RWPE2 (cell line): ENCODE data around the gene FFAR1.

Source experiments
- ATAC-seq: fragments of 200-7000 bp; cut with Tn5 transposase; 3 replicates; pipeline ENCODE4 v1.9.1; 2021; ENCODE audit warnings: low read depth
- DNase-seq: peaks from one replicate; pipeline ENCODE4 v3.0.0-alpha.2; 2020; ENCODE audit warnings: low spot score
- H3K27ac ChIP-seq: fragments of 450-650 bp; 2 replicates; pipeline ENCODE4 v1.5.1; 2017; ENCODE audit warnings: mild to moderate bottlenecking; ENCODE audit not compliant: poor library complexity, severe bottlenecking
- H3K27me3 ChIP-seq: fragments of 250-450 bp; sonication (Bioruptor Pico); 2 replicates; pipeline ENCODE4 v1.5.1; 2021; ENCODE audit warnings: mild to moderate bottlenecking, moderate library complexity; ENCODE audit not compliant: insufficient read depth, poor library complexity, severe bottlenecking
- H3K36me3 ChIP-seq: fragments of 250-450 bp; sonication (Bioruptor Pico); 2 replicates; pipeline ENCODE4 v1.5.1; 2020; ENCODE audit warnings: low read depth, mild to moderate bottlenecking, moderate library complexity
- H3K4me1 ChIP-seq: fragments of 250-450 bp; sonication (Bioruptor Pico); 2 replicates; pipeline ENCODE4 v1.5.1; 2021; ENCODE audit warnings: mild to moderate bottlenecking, moderate library complexity; ENCODE audit not compliant: insufficient read depth, poor library complexity, severe bottlenecking
- H3K4me3 ChIP-seq: fragments of 250-450 bp; sonication (Bioruptor Pico); 2 replicates; pipeline ENCODE4 v1.5.1; 2021; ENCODE audit warnings: mild to moderate bottlenecking, moderate library complexity; ENCODE audit not compliant: severe bottlenecking
- H3K9me3 ChIP-seq: fragments of 250-450 bp; sonication (Bioruptor Pico); 2 replicates; pipeline ENCODE4 v1.5.1; 2021; ENCODE audit warnings: mild to moderate bottlenecking, moderate library complexity; ENCODE audit not compliant: severe bottlenecking
- TF ChIP-seq, protein P1 (sequence below): fragments of 450-650 bp; IDR thresholded peaks from one replicate; pipeline ENCODE4 v1.5.1; 2017; ENCODE audit warnings: mild to moderate bottlenecking, moderate library complexity; ENCODE audit not compliant: poor library complexity, severe bottlenecking

Gene FFAR1

GRCh38 chr19:35300339-35300649 is 47.4 kb upstream of the FFAR1 start:
- no peaks in the 10 kb centered on the region for H3K4me1 ChIP-seq
- no peak overlapping the region for H3K4me3 ChIP-seq
- TF ChIP-seq, protein P1, sequence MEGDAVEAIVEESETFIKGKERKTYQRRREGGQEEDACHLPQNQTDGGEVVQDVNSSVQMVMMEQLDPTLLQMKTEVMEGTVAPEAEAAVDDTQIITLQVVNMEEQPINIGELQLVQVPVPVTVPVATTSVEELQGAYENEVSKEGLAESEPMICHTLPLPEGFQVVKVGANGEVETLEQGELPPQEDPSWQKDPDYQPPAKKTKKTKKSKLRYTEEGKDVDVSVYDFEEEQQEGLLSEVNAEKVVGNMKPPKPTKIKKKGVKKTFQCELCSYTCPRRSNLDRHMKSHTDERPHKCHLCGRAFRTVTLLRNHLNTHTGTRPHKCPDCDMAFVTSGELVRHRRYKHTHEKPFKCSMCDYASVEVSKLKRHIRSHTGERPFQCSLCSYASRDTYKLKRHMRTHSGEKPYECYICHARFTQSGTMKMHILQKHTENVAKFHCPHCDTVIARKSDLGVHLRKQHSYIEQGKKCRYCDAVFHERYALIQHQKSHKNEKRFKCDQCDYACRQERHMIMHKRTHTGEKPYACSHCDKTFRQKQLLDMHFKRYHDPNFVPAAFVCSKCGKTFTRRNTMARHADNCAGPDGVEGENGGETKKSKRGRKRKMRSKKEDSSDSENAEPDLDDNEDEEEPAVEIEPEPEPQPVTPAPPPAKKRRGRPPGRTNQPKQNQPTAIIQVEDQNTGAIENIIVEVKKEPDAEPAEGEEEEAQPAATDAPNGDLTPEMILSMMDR = no peak
- H3K9me3 ChIP-seq = no peaks in the 10 kb centered on the region
- no peak overlapping the region for H3K27ac ChIP-seq
- no peaks in the 10 kb centered on the region for H3K36me3 ChIP-seq
- ATAC-seq (no peak), DNase-seq (no peak)
- H3K27me3 ChIP-seq = no peaks in the 10 kb centered on the region

DNA sequence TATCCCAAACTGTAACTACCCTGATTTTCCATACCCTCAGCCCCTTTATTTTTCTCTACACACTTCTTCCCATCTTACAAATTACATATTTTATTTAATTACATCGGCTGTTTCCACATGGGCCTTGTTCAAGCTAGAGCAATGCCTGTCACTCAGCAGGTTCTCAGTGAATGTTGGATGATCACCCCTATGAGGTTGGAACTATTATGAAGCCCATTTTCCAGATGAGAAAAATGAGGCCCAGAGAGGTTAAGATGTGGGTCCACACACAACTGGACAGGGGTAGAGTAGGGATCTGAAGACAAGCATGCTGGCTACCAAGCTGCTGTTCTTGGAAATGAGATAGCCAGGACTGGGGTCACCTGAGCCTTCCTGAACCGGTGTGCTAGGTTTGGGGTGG is 45.7 kb upstream of the FFAR1 start:
- H3K4me3 ChIP-seq = no peak overlapping the region
- no peaks in the 10 kb centered on the region for H3K4me1 ChIP-seq
- no peaks in the 10 kb centered on the region for H3K9me3 ChIP-seq
- H3K27ac ChIP-seq = no peak overlapping the region
- TF ChIP-seq, protein P1 = no peak
- no peak for ATAC-seq
- no peak for DNase-seq
- H3K27me3 ChIP-seq = no peaks in the 10 kb centered on the region
- H3K36me3 ChIP-seq = no peaks in the 10 kb centered on the region

- H3K36me3 ChIP-seq = no peaks in the 10 kb centered on the region
- H3K4me3 ChIP-seq = no peak overlapping the region
- no peaks in the 10 kb centered on the region for H3K9me3 ChIP-seq
- no peaks in the 10 kb centered on the region for H3K27me3 ChIP-seq
- no peak overlapping the region for H3K27ac ChIP-seq
- no peaks in the 10 kb centered on the region for H3K4me1 ChIP-seq
- TF ChIP-seq, protein P1 = no peak
- ATAC-seq = no peak
- DNase-seq = no peak
Observed at GRCh38 chr19:35302446-35302845, 45.3 kb upstream of the FFAR1 start.

DNA sequence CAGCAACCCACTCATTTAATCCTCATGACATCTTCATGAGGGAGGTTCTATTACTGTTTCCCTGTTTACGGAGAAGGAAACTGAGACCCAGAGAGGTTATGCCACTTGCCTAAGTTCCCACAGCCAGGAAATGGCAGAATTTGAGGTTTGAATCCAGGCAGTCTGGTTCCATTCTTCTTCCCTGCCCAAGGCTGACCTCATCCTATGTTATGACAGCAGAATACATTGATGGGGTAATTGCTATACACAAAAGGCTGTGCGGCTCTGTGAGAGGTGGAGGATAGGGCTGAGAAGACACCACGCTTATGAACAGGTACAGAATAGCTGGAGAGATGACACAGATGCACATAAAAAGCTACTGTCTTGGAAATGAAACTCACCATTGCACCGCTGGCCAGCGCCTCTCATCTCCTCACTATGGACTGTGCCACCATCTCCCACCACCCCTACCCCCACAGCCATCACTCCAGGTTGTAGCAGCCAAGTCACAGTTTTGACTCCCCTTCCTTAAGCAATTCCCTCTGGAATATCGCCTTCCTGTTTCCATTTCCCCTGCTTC is 44.3 kb upstream of the FFAR1 start:
- Histone ChIP-seq H3K4me3 (no peak overlapping the region), H3K9me3 (no peaks in the 10 kb centered on the region), H3K27ac (no peak overlapping the region), H3K27me3 (no peaks in the 10 kb centered on the region), H3K4me1 (no peaks in the 10 kb centered on the region), H3K36me3 (no peaks in the 10 kb centered on the region)
- no peak for DNase-seq
- ATAC-seq = no peak
- TF ChIP-seq, protein P1 = no peak

GRCh38 chr19:35304036-35304435 is 43.7 kb upstream of the FFAR1 start:
- no peak for DNase-seq
- Histone ChIP-seq H3K27me3 (no peaks in the 10 kb centered on the region), H3K4me1 (no peaks in the 10 kb centered on the region), H3K4me3 (no peak overlapping the region), H3K27ac (no peak overlapping the region), H3K36me3 (no peaks in the 10 kb centered on the region), H3K9me3 (no peaks in the 10 kb centered on the region)
- no peak for ATAC-seq
- TF ChIP-seq, protein P1 = no peak
